ENCODE measurements around the gene TST.

Gene TST

GRCh38 chr22:37019309-37020191 lies at the start of gene TST, which contains the start of gene MPST:
Gene TST, minus strand, starts transcription at chr22:37019447. Its CDS starts 715 bp downstream, at chr22:37018732.
Gene MPST, plus strand, starts transcription at chr22:37019742. Its CDS starts 95 bp downstream, at chr22:37019837.
- DNase-seq (ENCODE audit: low read depth in 2 of 3, low spot score in 2 of 3), result no peak

- DNase-seq (ENCODE audit: low read depth in 2 of 3, low spot score in 2 of 3), result no peak
These were observed 49.6 kb upstream of the TST start for GRCh38 chr22:37068859-37069258.

GRCh38 chr22:37067428-37067827 lies 48.2 kb upstream of the TST start:
- no peak for DNase-seq (ENCODE audit: low read depth in 2 of 3, low spot score in 2 of 3)

GRCh38 chr22:37065961-37066360 lies 46.7 kb upstream of the TST start:
- no peak for DNase-seq (ENCODE audit: low read depth in 2 of 3, low spot score in 2 of 3)

- DNase-seq (ENCODE audit: low read depth in 2 of 3, low spot score in 2 of 3), result no peak
These were observed 45.9 kb upstream of the TST start for GRCh38 chr22:37065180-37065579.

GRCh38 chr22:37064553-37064952 lies 45.3 kb upstream of the TST start:
- DNase-seq (ENCODE audit: low read depth in 2 of 3, low spot score in 2 of 3), result no peak

GRCh38 chr22:37063431-37064420 lies 44.5 kb upstream of the TST start:
- DNase-seq (ENCODE audit: low read depth in 2 of 3, low spot score in 2 of 3), result no peak

GRCh38 chr22:37062702-37063381 lies 43.6 kb upstream of the TST start:
- no peak for DNase-seq (ENCODE audit: low read depth in 2 of 3, low spot score in 2 of 3)

GRCh38 chr22:37062376-37062675 lies 43.1 kb upstream of the TST start:
- DNase-seq (ENCODE audit: low read depth in 2 of 3, low spot score in 2 of 3), result no peak

GRCh38 chr22:37061611-37062375 lies 42.5 kb upstream of the TST start:
- no peak for DNase-seq (ENCODE audit: low read depth in 2 of 3, low spot score in 2 of 3)

- DNase-seq (ENCODE audit: low read depth in 2 of 3, low spot score in 2 of 3), result peak in 2 of 3 experiments; percentile 52 to 63
These were observed 41.8 kb upstream of the TST start for GRCh38 chr22:37060801-37061610.

GRCh38 chr22:37059876-37060449 lies 40.7 kb upstream of the TST start:
- DNase-seq (ENCODE audit: low read depth in 2 of 3, low spot score in 2 of 3), result no peak

- DNase-seq (ENCODE audit: low read depth in 2 of 3, low spot score in 2 of 3), result no peak
These were observed 39.9 kb upstream of the TST start for GRCh38 chr22:37058917-37059701.

GRCh38 chr22:37057796-37058510 lies 38.7 kb upstream of the TST start:
- DNase-seq (ENCODE audit: low read depth in 2 of 3, low spot score in 2 of 3), result no peak

GRCh38 chr22:37057226-37057625 lies 38.0 kb upstream of the TST start:
- no peak for DNase-seq (ENCODE audit: low read depth in 2 of 3, low spot score in 2 of 3)

GRCh38 chr22:37056246-37056645 lies 37.0 kb upstream of the TST start:
- DNase-seq (ENCODE audit: low read depth in 2 of 3, low spot score in 2 of 3), result no peak

- no peak for DNase-seq (ENCODE audit: low read depth in 2 of 3, low spot score in 2 of 3)
These were observed 35.5 kb upstream of the TST start for GRCh38 chr22:37054600-37055365.
